GM18867 (cell line): ENCODE data around the gene ADRA1B.

Experiments used
- ATAC-seq: cut with Tn5 transposase; IDR thresholded peaks from one replicate; pipeline ENCODE4 v1.9.1; 2021; ENCODE audit warnings: mild to moderate bottlenecking, moderate library complexity; ENCODE audit not compliant: unreplicated experiment

ADRA1B gene

DNA sequence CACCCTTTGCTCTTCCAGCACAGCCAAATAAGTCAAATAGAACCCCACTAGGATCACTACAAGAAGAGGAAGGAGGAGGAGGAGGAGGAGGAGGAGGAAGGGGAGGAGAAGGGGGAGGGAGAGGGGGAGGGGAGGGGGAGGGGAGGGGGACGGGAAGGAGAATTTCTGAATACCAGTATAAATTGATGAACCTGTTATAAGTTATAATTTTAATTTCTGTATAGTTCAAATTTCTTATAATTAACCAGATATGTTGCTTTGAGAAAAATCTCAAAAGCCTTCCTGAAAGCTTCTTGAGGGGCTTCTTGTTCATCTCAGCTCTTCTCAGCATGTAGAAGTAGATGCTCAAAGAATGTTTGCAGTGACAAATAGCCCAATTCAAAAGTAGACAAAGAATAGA, 15.0 kb upstream of the ADRA1B start:
- ATAC-seq, result no peak

DNA sequence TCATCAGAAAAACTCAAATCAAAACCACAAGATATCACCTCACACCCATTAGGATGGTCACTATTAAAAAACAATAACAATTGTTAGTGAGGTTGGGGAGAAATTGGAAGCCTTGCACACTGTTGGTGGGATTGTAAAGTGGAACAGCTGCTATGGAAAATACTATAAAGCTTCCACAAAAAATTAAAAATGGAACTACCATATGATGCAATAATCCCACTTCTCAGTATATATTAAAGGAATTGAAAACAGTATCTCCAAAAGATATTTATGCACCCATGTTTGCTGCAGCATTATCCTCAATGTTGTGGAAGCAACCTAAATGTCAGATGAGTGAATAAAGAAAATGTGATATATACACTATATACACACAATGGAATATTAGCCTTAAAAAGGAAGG, 14.5 kb upstream of the ADRA1B start:
- ATAC-seq, result no peak

DNA sequence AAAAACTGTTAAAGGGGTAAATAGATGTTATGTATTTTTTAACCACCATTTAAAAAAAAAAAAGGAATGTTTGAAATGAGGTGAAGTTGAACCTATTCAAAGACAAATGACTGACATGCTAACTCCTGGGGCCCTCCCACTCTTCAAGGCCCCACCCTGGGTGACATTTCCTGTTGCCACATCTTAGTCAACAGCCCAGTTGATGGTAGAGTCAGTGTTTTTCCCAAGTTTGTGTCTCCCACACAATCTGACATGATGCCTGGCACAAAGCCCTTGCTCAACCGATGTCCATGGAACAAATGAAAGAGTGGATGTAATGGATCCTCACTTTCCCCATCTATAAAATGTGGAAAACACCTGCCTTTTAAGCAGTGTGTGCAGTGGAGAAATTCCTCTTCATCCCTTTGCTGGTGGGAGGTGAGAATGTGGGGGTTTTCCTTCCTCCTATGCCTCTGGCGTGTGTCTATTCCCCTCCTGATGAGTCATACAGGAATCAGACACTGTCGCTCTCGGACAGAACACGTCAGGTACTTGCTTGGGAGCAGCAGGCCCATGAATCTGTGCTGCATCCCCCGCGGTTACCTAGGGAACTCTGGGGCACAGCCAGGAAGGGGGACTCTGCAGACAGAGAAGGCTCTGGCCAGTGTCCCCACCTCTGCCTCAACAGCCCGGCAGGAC, 13.7 kb upstream of the ADRA1B start:
- no peak for ATAC-seq

DNA sequence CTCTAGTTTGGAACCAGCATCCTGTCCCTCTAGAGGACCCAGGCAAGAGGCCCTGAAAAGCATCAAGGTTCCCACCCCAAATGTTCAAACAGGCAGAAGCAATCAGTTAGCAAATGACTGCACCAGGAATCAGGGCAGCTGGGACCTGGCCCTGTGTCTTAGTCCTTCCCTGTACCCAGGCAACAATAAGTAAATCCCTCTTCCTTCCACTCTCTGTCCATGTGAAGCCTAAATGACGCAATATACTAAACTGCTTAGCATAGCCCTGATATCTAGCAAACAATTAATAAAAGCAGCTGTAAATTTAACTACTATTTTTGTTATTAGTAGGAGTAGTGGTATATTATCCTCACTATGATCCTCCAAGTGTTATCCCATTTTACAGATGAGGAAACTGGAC, 13.2 kb upstream of the ADRA1B start:
- no peak for ATAC-seq

DNA sequence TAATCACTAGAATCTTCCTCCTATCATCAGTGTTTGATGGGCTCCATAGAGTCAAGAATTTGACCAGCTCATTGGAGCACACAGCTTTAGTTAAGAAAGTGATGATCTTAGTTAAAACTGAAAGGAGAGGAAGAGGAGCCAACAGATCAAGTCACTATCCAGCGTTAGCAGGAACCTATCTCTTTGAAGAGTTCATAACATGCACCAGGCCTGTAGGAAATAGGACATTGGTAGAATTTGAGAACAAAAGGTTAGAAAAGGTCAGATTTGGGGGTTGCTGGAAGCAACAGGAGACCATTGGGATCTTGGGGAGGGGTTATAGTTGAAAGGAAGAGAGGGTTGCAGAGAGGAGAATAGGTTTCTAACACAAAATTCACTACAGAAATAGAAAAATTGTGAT, 11.4 kb upstream of the ADRA1B start:
- ATAC-seq, result no peak

DNA sequence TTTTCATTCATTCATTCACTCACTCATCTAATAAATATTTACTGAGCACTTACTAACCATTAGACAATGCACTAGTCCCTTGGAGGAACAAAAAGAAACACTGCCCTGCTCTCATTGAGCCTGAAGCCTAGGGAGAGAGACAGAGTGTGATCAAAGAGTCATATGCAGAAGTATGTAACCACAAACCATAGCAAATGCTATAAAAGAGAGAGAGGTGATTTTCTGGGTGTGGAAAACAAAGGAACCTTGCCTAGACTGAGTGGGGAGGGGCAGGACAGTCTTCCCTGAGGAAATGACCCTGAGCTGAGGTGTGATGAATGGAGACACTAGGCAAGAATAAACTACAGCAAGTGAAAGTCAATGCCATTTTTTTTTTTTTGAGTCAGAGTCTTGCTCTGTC, 10.8 kb upstream of the ADRA1B start:
- no peak for ATAC-seq

DNA sequence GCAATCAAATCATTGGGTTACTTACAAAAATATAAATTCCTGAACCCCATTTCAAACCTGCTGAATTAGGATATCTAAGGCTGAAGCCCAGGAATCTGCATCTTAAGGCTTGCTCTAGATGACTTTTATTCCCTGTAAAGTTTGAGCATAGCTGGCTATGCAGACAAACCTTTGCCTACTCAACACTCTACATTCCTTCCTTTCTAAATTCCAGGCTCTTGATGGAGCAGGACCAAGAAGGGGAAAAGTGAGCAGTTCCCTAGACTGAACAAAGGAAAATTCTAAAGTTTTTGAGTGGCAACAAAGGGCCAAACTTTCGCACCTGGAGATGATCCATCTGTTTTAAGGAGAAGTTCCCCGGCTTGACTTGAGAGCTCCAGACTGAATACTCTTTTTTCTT, 9.8 kb upstream of the ADRA1B start:
- no peak for ATAC-seq

DNA sequence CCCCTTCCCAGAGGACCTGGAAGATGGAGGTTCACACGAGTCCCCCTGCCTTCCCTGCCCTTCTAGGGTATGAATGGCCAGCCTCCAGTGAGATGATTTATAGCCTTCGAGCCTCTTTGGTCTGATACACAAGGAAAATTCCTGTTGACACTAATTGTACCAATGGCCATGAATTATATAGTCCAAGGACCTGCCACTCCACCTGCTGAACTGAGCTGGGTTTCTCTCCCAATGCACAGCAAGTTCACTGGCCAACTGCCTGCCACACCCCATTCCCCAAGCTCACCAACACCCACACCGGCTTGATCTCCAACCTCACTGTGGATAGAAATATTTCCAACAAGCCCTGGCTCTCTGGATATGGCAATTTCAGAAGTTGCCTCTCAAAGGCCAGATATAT, 9.3 kb upstream of the ADRA1B start:
- no peak for ATAC-seq

DNA sequence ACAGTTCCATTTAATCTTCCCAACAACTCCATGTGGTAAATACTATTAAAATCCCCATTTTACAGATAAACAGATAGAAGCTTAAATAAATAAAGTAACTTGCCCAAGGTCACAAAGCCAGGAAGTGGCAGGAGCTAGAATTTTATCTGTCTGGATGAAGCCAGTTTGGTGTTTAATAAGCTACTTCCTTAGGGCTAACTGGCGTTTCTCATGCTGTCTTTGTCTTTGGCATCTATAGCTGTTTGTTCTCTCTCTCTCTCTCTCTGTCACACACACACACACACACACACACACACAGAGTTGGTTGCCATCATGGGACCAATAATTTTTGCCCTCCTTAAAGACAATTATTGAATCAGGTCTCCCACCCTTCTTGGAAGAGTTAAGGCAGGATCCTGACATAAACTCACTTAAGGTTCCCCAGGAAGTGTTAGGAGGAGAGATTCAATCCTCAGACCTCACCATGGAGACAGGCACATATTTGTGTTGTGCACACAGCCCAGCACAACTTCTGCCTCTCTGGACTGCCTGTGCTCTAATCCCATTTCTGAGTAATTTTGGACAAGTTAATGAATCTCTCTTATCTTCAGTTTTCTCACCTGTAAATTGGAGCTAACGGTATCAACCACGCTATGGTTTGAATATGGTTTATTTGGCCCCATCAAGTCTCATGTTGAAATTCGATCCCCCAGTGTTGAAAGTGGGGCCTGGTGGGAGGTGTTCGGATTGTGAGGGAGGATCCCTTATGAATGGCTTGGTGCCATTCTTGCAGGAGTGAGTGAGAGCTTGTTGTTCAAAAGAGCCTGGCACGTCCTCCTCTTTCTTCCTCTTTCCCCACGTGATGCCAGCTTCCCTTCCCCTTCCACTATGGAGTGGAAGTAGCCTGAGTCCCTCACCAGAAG, 8.3 kb upstream of the ADRA1B start:
- ATAC-seq, result no peak

DNA sequence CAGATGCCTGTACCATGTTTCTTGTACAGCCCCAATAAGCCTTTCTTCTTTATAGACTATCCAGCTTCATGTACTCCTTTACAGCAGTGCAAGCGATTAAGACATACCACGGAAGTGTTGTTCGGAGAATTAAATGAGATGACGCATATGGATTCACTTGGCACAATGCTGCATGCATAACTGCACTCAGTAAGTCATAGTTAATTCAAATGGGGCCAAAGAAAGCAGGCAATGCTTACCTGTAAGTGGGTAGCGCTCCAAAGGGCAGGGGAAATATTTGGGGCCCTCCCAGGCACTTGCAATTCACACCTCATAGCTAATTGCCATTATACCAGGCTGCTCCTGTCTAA, 7.7 kb upstream of the ADRA1B start:
- no peak for ATAC-seq

DNA sequence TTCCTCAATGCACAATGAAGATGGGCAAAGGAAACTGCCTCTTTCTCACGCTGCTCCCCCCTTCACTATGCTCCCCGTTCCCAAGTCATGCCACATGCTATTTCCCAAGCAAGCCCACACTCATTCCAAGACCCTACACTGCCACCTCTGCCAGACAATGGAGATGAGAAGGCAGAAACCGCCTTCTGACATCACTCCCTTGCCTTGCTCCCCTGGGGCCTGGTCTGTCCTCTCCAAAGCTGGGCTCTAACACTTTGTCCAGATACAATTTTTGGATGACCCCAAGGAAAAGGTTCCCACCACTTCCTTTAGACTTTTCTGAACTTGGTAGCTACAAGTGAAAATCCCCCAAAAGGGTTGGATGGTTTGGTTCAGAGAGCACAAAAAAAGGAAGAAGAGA, 7.2 kb upstream of the ADRA1B start:
- ATAC-seq, result no peak

DNA sequence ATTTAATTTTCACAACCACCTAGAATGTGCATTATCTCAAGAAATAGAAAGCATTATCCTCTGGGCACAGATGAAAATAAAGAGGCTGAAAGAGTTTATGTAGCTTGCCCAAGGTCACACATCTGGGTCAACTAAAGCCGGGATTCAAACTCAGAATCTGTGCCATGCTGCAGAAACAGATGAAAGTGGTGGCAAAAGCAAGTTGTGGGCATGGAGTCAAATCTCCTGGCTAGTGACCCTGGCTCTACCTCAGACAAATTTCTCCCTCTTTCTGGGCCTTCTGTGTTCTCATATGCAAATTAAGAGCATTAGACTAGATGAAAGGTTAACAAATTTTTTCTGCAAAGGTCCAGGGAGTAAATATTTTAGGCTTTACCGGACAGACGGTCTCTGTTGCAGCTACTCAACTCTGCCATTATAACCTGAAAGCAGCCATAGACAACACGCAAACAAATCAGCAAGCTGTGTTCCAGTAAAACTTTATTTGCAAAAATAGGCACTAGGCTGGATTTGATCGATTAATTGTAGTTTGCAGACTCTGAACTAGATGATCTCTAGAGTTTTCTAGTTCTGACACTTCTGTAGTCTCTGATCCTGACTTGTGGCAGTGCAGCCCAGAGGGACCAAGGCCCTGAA, 6.0 kb upstream of the ADRA1B start:
- no peak for ATAC-seq

DNA sequence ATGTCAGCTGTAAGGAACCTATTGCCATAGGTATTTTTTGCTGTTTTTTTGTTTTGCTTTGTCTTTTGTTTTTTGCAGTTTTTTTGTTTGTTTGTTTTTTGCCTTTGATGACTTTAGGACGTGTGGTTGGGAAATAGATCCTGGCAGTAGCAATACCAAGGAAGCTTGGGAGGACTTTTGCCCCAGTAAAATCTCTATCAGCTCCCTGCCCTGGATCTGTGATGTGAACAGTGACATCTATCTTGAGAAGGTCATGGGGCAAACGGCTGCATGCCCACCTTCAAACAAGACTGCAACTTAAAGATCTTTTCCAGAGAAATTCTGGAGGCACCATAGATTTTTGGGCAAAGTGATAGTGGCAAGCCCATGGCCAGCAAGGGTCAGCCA, 5.4 kb upstream of the ADRA1B start:
- ATAC-seq, result no peak

DNA sequence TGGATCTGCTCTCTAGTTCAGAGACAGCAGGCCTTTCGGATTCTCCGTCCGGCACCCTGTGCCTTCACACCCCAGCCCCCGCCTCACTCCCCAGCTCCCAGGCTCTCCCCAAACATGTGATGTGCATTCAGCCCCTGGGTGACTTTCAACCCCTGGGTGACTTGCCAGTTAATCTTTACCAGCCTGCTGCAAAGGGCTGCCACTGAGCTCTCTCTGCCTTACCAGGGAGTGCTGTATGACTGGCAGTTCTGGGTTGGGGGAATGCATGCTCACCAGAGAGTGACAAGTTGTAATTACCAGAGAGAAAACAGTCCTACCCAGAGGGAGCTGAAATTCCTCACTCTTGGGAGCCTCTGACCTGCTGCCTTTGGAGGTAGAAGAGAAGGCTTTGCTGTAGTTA, 4.9 kb upstream of the ADRA1B start:
- no peak for ATAC-seq

DNA sequence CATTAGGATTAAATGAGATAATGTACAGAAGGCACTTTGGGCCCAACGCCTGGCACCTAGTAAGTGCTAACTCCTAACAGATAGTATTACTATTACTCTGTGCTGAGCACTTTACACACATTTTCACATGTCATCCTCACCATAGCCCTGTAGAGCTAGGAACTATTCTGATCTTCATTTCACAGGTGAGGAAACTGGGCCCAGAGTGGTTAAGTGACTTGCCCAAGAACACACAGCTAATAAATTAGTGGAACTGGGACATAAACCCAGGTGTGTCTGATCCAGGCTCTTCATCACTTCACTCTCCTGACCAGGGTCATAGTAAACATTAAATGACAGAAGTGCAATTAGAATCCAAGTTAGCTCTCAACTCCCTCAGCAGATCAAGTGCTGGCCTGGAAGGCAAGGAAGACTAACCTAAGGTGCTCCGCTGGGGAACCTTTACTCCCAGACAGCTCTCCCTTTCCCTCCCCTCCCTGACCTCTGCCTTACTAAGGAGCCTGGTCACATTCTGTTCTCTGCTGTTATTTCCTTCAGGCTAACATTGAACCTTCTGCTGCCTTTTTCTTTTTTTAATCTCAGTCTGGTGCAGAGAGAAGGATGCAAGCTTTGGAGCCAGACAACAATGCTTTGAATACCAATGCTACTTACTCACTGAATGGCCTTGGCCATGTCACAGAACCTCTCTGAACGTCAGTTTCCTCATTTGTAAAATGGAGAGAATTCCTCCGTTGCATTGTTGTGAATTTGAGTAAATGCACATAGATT, 4.1 kb upstream of the ADRA1B start:
- no peak for ATAC-seq

DNA sequence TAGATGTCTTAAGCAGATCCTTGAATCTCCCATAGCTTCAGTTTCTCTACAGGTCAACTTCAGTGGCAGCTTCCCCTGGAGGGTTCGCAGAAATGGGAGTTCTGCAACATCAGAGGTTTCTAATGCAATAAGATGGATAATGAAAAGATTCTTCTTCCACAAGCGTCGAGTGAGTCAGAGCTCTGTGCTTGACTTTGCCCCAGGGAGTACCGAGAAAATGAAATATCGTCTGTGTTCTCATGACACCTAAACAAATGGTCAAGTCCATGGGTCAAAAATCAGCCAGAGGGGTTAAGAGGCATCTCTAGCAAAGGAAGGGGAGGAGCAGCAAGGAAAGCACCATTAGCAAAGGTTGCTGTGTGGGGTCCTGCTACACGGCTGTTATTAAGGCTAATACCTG, 3.2 kb upstream of the ADRA1B start:
- no peak for ATAC-seq

DNA sequence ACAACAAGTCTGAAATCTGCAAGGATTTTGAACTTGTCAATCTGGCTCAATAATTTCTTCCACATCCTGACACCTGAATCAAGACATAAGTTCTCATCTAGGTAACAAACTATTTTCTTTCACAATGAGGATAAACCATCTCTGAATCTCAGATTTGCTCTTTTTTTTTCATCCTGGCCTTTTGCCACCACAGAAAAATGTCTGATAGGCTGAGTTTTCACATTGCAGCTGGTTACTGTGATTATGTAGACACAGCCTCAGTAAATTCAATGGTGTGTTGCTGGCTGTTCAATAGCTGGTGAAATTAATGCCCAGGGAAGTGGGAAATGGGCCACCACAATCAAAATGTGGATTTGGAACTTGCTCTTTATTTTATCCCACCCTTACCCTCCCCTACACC, 2.8 kb upstream of the ADRA1B start:
- no peak for ATAC-seq

DNA sequence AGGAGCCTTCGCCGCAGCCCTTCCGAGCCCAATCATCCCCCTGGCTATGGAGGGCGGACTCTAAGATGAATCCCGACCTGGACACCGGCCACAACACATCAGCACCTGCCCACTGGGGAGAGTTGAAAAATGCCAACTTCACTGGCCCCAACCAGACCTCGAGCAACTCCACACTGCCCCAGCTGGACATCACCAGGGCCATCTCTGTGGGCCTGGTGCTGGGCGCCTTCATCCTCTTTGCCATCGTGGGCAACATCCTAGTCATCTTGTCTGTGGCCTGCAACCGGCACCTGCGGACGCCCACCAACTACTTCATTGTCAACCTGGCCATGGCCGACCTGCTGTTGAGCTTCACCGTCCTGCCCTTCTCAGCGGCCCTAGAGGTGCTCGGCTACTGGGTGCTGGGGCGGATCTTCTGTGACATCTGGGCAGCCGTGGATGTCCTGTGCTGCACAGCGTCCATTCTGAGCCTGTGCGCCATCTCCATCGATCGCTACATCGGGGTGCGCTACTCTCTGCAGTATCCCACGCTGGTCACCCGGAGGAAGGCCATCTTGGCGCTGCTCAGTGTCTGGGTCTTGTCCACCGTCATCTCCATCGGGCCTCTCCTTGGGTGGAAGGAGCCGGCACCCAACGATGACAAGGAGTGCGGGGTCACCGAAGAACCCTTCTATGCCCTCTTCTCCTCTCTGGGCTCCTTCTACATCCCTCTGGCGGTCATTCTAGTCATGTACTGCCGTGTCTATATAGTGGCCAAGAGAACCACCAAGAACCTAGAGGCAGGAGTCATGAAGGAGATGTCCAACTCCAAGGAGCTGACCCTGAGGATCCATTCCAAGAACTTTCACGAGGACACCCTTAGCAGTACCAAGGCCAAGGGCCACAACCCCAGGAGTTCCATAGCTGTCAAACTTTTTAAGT, 819 bp downstream of the ADRA1B start:
- no peak for ATAC-seq

DNA sequence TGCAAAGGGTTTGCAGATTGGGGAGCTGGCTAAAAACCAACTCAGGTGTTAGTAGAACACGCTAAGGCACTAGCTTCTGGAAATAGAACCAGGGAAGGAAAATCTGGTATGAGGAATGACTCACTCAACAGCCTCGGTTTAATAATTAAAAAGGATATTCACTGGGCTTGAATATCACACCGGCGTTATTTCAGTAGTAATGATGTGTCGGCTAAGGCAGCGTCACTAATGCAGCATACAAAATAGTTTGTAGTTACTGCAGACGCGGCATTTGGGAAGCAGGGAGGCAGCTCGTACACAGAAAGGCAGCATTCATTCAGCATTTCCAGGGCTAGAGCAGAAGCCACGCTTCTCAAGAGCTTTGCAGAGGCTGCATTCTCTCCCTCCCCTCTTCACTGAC, 1.7 kb downstream of the ADRA1B start:
- no peak for ATAC-seq

DNA sequence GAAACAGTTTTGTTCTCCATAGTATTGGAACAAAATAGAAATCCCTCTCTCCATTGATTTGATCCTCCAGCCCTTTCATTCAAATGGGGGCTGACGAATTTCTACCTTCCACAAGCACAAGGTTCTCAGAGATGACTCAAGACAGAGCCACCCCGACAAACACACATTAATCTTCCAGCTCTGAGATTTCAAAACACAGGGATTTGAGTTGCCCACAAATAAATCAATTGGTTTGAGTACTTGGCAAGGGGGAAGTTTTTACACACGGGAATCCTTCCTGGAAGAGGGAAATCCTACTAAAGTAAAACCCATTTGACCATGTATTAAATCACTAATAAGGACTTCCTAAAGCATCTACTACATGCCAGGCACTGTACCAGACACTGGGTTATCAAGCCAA, 5.4 kb downstream of the ADRA1B start:
- no peak for ATAC-seq
